Measurements from ENCODE around the gene KCNS3. TPM values are rescaled to one million over a fixed set of nuclear protein-coding genes. Genes with fewer than 3 reads are reported as not detected.

Gene KCNS3
- total RNA-seq = 8.8 and 18.0 TPM in 2 replicates
- 8.2 TPM for polyA plus RNA-seq (2012)

- DNase-seq (ENCODE audit: low read depth) = peak; percentile 34
These were observed at the start of gene KCNS3 for GRCh38 chr2:17878281-17879136. KCNS3 (plus strand) TSS chr2:17878667; CDS start chr2:17931009, 52,342 bp downstream.

DNA sequence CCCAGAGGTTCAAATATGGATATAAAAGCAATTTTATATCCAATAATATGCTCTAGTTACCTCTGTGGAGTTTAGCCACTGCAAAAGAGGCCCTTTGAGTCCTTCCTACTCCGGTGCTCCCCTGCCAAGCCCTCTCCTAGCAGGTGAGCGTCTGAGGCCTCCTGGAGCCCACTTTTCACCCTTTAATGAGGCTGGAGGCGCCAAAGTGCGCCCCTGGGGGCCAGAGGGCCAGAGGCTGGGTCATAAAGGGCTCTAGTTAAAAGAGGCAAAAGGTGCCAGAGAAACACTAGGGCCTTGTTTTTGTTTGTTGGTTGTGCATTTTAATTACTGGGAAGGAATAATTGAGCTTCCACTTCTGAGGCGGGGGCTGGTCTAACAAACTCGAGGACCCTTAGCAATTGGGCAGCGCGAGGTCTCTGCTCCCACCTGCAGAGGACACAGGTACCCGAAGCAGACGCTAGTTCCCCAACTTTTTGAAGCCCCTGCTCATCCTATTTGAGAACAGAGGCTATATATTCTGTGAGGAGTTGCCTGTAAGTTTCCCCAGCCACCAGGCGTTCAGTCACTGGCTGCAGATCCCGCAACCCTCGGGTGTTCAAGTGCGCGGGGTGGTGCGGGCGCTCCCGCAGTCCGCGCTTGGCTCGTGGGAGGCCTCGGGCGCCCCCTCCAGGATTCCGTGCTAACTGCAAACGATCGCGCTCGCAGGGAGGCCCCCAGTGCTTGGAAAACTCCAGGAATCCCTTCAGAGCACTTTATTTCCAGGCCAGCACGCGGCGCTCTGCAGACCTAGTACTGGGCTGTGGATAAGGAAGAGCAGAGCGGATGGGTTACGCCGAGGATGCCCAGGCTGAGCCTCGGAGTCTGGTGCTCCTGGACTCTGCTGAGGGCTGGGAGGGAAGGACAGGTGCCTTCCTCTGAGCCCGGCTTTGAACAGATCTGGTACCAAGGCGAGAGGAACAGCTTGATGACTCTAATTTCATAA lies 48.1 kb upstream of the KCNS3 start:
- peak; percentile 78 for DNase-seq (ENCODE audit: low read depth)

DNA sequence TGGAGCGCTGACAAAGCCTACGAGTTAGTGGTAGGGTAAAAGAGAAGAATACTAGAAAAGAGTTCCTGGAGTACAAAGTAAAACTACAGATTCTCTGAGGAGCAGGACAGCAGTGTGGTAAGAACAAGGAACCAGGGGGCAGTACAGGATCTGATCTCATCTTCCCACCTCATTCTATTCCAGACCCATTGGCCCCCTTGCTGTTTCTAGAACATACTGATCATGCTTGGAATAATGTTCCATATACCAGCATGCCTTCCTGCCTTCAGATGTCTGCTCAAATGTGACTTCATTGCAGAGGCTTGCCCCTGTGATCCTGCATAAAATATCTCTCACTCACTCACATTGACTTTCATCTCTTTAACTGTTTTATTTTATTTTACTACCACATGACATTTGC lies 43.0 kb upstream of the KCNS3 start:
- no peak for DNase-seq (ENCODE audit: low read depth)

- no peak for DNase-seq (ENCODE audit: low read depth)
These were observed 38.5 kb upstream of the KCNS3 start for GRCh38 chr2:17839959-17840358.

DNA sequence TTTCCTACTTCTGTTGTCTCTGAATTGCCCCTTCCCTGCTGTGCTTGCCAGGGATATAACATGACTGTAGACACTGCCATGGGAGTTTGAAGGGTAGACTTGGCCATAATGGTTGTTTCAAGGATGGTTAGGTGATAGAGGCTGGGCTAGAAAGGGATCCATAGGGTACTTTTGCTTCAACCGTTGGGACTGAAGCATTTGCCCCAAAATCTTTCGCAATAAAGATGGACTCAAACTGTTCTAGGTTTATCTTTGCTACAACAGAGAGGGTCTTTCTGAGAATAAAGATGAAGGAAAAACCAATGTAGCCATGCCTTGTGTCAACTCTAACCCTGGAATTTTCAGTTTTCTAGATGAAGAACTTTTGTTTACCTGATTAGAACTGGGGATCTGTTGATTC lies 35.0 kb upstream of the KCNS3 start:
- DNase-seq (ENCODE audit: low read depth) = no peak

DNA sequence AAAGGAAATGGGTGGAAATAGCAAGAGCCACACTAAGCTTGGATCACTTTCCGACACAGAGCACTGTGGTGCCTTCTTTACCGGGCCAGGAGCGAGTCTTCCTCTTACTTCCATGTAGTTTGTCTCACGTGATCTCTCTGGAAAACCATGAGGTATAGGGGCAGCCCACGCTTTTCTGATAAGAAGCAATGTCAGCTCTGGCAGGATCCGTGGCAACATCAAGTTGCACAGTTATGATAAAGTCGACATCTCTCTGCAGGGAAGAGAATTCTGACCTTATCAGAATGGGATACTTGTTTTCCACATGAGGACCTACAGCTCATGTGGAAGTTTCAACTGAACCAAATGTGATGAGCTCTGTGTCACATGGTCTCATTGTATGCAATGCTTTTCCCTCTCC lies 32.7 kb upstream of the KCNS3 start:
- no peak for DNase-seq (ENCODE audit: low read depth)

DNA sequence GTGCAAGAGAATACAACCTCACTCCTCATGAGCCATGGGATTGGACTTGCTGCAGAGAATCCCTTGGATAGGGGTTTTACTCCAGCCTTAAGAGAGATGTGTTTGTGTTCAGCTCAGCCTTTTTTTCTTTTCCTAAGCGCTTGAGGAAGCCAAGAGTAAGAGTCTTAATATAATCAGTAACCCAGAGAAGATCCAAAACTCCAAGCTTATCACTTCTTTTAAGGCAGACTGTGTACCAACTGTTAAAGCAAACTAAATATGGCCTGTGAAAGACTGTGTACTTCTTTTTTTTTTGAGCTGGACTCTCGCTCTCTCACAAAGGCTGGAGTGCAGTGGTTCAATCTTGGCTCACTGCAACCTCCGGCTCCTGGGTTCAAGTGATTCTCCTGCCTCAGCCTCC lies 31.8 kb upstream of the KCNS3 start:
- DNase-seq (ENCODE audit: low read depth) = no peak

- no peak for DNase-seq (ENCODE audit: low read depth)
These were observed 31.2 kb upstream of the KCNS3 start for GRCh38 chr2:17847236-17847635.

DNA sequence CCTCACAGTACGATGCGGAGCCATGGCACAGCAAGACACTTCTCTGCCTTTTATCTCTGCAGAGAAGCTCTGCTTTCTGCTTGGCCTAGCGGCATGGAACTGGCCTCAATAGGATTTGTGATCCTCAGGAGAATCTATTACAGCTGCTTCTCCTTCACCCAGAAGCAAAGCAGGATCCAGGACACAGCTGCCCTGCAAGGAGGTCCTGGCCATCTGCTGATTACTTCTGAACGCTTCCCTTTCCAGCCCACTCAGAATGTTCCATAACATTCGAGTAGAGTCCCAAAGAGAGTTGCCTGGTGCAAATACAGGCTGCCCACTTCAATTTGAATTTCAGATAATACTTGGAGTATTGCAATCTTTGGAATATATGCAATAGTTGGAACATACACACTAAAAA lies 29.2 kb upstream of the KCNS3 start:
- DNase-seq (ENCODE audit: low read depth) = peak; percentile 16

GRCh38 chr2:17850151-17850550 lies 28.3 kb upstream of the KCNS3 start:
- peak; percentile 24 for DNase-seq (ENCODE audit: low read depth)

DNA sequence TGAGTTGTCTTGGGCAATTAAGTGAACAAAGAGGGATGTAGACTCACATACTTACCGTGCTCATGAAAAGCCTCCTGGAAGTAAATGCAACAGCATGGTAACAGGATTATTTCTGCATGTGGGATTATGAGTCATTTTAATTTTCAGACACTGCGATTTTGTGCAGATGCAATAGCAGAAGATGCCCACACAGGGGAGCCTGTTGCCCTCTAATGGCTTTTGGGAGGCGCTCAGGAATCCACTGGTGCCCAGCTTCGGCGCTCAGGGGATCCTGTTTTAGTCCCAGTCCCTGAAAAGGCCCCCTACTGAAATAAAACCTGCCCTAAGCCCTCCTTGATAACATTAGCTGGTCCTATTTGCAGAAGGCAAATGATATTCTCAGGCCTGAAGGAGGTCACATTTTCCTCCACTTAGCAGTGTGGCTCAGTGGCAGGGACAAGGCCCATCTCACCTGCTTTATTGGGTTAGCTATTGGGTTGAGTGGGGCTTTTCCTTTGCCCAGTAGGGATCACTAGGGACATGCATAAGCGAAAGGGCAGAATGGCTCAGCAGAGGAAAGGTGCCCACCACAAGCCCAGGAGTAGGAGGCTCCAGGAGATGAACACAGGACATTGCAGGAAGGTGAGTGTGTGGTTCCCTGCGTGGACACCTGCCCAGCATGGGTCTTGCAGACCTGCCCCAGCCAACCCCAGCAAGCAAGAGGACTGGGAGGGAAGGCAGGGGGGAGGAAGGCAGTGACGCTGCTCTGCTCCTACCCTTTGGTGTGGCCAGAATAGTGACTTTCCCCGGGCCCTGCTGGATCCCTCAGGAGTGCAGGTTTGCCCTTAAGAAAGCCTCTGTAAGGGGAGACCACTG lies 26.5 kb upstream of the KCNS3 start:
- peak; percentile 86 for DNase-seq (ENCODE audit: low read depth)

GRCh38 chr2:17853799-17854198 lies 24.7 kb upstream of the KCNS3 start:
- DNase-seq (ENCODE audit: low read depth) = no peak

DNA sequence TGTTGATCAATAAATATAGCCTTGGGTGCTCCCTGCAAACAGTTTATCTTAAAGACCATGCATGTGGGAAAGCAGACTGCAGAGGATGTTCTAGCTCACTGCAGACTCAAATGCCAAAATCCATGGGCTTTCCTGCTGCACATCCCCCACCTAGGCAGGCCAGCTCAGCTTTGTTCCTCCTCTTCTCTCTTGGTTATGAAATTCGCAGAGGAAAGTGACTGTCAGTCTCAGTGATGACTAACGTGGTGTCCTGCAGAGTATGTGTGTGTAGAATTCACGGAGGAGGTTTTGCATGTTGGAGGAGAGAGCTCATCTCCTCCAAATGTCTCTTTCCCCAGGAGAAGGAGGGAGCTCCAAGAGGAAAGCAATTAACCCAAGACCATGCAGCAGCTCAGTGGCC lies 21.4 kb upstream of the KCNS3 start:
- peak; percentile 27 for DNase-seq (ENCODE audit: low read depth)

DNA sequence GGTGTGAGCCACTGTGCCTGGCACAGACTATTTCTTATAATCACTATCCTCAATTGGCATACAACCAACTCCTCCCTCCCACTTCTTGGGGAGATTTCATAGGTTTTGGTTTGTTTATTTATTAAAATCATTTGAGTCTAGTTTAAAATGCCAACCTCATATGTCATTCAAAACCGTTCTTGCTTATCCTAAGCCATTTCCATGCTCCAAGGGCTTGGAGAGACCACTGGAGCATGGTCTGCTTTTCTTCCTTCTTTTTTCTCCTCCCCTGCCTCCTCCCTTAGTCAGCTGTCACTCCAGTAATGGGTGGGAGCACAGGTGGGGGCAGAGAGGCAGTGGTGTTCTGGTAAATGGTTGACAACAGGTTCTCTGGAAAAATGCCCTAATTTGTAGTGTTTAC lies 20.4 kb upstream of the KCNS3 start:
- no peak for DNase-seq (ENCODE audit: low read depth)

DNA sequence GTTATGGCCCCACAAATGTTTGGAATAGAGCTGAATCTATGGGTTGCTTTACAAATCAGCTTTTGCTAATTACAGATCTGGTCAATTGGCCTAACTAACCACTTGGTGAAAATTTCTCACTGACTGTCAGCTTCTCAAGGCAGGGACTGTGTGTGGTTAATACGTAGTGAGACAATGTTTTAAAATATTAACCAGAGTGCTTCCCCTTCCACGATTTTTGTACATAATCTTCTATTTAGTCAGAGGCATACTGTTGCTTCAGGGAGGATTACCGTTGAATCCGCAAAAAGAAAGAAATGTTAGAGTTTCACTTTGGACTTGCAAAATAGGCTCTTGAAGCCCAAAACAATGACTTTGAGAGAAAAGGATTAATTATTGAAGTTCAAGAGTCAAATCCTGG lies 14.9 kb upstream of the KCNS3 start:
- no peak for DNase-seq (ENCODE audit: low read depth)

- DNase-seq (ENCODE audit: low read depth) = no peak
These were observed 13.8 kb upstream of the KCNS3 start for GRCh38 chr2:17864676-17865075.

DNA sequence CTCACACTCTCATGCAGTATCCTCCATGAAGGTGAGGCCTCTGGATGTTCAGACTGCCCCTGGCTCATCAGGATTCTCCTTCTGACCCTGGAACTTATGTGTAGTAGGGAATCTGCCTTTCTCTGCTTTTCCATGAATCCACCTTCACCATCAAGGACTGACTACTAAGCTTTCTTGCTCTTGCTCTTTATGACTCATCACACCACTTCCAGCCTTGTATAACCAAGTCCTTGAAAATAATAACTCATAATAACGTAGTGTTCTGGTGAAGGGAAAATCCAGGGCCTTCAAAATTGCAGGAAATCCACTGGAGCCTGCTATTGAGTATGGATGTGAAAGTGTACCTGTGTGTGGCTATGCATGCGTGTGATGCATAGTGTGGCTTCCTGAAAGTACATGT lies 11.3 kb upstream of the KCNS3 start:
- DNase-seq (ENCODE audit: low read depth) = no peak

DNA sequence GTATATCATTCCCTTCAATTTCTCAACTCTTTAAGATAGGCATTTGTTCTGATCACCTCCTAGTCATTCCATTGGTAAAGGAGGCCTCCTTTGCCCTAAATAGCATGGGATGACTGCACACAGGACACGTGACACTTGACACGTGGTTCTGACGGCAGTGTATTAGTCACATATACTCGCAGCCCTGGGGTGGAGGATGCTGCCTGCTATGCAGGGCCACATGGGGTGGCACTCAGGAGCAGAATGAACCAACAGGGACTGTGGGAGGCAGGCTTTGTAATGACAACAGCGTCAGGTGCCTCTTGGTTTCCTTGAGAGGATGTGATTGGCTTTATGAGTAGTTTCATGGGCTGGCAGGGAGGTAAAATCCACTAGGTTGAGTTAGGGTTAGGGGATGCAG lies 9.3 kb upstream of the KCNS3 start:
- DNase-seq (ENCODE audit: low read depth) = peak; percentile 33

DNA sequence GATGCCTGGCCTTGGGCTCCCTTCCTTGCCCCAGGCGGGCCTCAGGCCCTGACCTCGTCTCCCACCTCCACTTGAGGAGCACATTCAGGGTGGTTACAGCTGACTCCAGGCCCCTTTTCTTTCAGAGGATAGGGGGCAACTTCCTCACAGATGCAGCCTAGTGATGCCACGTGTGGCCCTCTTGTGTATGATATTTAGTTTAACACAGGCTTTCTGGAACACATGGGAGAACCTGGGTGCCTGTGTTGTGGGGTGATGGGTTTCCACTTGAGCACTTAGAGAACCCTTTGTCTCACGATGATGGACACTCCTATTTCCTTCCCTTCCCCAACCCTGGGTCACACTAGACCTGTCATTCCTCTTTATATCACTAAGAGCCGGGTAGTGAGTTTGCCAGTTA lies 6.8 kb upstream of the KCNS3 start:
- DNase-seq (ENCODE audit: low read depth) = no peak

- no peak for DNase-seq (ENCODE audit: low read depth)
These were observed 5.4 kb upstream of the KCNS3 start for GRCh38 chr2:17873021-17873420.

GRCh38 chr2:17876590-17876989 lies 1.9 kb upstream of the KCNS3 start:
- no peak for DNase-seq (ENCODE audit: low read depth)
